ENCODE data around the gene VWA5B1.

DNA sequence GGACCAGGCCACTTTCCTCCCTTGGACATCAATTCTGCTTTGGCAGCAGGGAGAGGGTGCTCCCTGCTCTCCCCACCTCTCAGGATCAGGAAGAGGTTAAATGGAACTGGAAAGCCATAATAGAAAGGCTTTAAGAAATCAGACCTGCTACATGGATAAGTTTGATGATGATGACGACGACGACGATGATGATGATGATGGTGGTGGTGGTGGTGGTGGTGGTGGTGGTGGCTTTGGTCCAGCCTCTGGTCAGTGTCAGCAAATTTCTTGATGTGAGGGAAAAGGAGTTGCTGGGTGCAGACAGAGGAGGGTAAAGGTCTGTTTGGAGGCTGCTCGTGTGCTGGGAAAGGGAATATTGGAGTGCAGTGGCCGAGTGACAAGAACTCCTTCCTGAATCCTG is 36.8 kb downstream of the VWA5B1 start:
- TF ChIP-seq, protein P1, sequence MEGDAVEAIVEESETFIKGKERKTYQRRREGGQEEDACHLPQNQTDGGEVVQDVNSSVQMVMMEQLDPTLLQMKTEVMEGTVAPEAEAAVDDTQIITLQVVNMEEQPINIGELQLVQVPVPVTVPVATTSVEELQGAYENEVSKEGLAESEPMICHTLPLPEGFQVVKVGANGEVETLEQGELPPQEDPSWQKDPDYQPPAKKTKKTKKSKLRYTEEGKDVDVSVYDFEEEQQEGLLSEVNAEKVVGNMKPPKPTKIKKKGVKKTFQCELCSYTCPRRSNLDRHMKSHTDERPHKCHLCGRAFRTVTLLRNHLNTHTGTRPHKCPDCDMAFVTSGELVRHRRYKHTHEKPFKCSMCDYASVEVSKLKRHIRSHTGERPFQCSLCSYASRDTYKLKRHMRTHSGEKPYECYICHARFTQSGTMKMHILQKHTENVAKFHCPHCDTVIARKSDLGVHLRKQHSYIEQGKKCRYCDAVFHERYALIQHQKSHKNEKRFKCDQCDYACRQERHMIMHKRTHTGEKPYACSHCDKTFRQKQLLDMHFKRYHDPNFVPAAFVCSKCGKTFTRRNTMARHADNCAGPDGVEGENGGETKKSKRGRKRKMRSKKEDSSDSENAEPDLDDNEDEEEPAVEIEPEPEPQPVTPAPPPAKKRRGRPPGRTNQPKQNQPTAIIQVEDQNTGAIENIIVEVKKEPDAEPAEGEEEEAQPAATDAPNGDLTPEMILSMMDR (IDR thresholded peaks at IDR 0.05), result no peak
- TF ChIP-seq EP300 (IDR thresholded peaks at IDR 0.05), result no peak
- no peak for TF ChIP-seq POLR2A (IDR thresholded peaks at IDR 0.05)

All from tibial nerve (tissue), 4 donors.